NCI-H1105 (cell line): Measurements from ENCODE around the gene PUS7L.
"Not testable (repeated sequence)": the region's sequence is repeated elsewhere in the genome, so short reads cannot be mapped to it uniquely, and the experiment has no call there.

Experiments used
- DNase-seq: peaks from one replicate; lab custom pipeline; 2025; lab: John Stamatoyannopoulos, UW

PUS7L gene

DNA sequence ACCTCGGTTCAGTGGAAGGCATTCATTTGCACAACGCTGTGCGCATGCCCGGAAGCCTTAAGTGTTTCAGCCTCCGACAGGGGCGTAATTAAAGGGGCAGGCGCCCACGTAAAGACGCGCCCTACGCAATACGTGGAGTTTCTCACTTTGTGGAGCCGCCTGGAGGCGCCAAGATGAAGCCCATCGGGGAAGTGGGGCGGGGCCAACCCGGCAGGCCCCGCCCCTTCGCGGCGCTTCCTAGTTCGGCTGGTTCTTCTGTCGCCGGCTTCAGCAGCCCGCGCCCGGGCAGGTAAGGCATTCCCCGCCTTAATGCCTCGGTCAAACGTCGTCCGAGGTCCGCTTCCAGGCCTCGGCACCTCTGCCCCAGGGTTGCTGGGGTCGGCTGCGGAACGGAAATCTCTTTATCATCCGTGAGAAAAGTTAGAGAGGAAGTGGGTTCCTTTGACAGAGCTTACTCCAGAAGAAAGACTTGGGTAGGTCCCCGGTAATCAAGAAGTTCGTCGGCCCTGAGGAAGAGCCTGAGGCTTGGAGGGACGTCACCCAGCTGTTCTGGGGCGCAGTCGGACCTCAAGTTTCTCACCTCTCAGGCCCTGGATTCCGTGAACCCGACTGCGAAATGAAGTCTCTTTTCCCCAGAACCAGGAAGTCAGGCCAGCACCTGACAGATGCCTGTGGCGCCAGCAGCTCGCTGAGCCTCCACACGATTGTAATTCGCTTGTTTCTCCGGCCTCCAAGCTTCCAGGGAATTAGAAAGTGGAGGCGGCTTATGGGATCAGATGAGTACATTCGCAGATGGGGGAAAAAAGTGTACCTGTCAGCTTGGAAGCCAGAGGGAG, at the start of gene PUS7L, which contains the start of gene IRAK4:
Gene PUS7L, minus strand, starts transcription at position 63 of the 836 bp plus-strand sequence. CDS start 3,545 bp downstream, outside the sequence.
Gene IRAK4, plus strand, starts transcription at position 224 of the 836 bp plus-strand sequence. CDS start 9,161 bp downstream, outside the sequence.
- DNase-seq: peak; percentile 97

GRCh38 chr12:43807386-43807785, 48.8 kb upstream of the PUS7L start:
- DNase-seq: no peak

- DNase-seq: no peak
Observed at GRCh38 chr12:43806737-43807072, 48.1 kb upstream of the PUS7L start.

GRCh38 chr12:43805860-43806736, 47.5 kb upstream of the PUS7L start, which contains the start of gene TWF1:
Gene TWF1 (minus strand): TSS chr12:43806317. CDS start chr12:43806245, 72 bp downstream.
- peak; percentile 72 for DNase-seq

- DNase-seq: peak; percentile 17
Observed at GRCh38 chr12:43805149-43805859, 46.7 kb upstream of the PUS7L start.

DNA sequence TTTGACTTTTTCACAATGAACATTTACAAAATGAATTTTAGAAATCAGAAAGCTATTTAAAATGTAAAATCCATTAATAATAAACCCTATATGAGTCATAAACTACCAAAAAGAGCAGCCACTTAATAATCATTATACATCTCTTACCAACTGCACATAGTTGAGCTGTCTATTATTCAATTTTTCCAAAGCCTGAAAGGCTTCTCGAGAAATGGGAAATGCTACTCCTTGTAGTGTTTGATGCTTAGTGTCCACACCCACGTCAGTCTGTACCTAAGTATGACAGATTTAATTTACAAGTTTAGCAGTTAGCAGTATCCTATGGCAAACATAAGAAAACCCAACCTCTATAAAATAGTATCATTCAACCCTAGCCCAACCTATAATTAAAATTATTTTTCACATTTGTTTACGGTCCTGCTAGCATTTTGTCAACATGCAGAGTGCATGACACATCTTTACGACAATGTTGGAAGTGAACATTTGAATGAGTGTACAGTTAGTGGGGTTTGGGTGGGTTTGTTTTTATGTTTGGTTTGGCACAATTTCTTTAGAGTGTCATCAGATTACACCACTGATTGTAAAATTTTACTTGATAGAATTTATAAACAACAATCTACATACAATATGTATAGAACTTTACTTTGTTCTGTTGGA, 39.1 kb upstream of the PUS7L start:
- no peak for DNase-seq

GRCh38 chr12:43795716-43796280, 37.2 kb upstream of the PUS7L start:
- no peak for DNase-seq

DNA sequence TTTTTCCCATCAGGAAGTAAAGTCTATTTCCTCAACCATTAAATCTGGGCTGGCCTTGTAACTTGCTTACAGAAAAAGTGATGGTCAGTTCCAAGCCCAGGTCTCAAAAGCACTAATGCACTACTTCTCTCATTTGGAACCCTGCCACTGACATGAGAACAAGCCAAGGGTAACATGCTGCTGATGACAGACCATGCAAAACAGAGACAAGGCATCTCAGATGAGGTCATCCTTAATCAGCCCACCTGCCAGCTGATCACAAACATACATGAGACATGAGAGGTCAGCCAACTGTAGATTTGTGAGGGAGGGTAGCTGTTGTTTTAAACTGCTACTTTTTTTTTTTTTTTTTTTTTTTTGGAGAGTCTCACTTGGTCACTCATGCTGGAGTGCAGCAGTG, 31.4 kb upstream of the PUS7L start:
- no peak for DNase-seq

- DNase-seq: no peak
Observed at GRCh38 chr12:43786899-43787693, 28.5 kb upstream of the PUS7L start.

DNA sequence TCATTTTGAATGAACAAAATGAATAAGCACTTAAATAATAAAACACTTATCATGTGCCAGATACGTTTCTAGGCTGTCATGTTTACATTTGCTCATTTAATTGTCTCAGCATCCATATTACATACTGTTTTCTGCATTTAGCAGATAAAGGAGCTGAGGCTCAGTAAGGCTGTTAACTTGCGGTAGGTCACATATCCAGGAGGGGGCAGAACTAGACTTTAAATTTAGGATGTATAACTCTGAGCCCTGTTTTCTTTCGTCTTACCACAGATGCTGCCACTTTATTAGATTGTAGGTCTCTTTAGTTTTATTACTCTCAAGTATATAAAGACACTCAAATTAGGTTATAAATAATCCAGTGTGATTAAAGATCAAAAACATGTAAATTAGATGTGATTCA, 17.9 kb upstream of the PUS7L start:
- peak; percentile 4 for DNase-seq

DNA sequence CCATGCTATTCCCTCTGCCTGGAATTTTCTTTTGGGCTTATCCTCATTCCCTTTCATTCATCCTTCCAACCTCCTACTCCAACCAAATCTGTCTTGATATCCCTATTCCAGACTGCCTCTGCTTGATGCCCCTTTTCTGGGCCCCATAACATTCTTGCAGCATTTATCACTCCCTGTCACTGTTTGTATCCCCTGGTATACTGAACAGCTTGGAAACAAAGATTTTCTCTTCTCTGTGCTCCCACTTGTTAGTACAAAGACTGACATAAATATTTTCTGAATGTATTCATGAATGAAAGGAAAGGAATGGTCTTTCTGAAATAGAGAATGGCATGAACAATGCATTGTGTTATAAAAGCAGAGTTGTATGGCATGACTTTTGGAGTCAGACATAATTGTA, 7.7 kb upstream of the PUS7L start:
- no peak for DNase-seq

- DNase-seq: no peak
Observed at GRCh38 chr12:43764528-43764927, 5.9 kb upstream of the PUS7L start.

DNA sequence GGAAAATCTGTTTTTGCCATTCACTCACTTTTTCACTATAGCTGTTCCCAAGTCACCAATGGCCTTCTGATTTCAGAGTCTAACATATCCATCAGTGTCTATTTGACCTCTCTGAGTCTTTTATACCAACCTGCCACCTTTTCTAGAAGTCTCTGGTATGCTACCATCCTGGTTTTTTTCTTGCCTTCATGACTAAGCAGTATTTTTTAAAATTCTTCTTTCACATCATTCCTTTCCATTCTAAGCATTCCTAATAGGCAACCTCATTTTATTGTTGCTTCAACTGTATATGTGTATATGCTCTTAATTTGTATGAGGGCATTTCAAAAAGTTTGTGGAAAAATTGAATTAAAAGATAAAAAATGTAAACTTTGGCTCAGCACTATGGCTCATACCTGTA, 5.2 kb upstream of the PUS7L start:
- no peak for DNase-seq

DNA sequence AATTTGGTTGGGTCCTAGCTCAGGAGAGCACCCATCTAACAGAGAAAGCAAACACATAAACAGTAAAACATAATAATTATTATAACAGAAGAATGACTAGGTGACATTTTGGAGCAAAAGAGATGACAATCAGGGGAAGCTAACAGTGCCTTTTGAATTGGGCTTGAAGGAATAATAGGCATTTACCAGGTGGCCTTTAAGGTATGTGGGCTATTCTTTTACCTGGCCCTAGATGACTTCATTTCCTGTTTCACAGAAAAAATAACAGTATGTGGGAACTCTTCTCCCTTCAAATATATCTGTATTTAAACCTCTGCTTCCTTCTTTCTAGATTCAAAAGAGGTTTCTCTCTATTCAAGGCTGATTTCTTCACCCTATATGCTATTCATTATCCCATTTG, 4.0 kb upstream of the PUS7L start:
- DNase-seq: no peak

- DNase-seq: no peak
Observed at GRCh38 chr12:43761500-43761899, 2.9 kb upstream of the PUS7L start.

- no peak for DNase-seq
Observed at GRCh38 chr12:43760396-43760795, 1.8 kb upstream of the PUS7L start.

DNA sequence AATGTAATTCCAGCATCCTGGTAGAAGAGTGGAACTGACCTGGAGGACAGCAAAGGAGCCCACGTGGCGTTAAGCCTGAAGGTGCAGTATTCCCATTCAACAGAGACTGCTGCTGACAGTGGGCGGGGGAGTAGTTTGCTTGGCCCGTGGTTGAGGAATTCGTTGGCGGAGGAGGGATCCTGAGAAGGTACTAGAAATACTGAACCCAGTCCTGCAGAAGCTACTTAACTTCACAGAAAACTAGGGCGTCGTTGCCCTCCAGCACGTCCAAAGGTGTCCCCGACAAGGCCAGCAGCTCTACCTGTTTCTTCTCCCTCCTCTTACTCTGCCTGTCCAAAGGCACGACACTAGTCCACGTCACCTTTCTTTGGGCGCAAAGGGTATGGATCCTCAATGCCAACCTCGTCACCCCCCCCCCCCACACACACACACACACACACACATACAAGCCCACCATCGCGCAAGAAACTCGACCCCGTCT, 303 bp downstream of the PUS7L start:
- peak; percentile 50 for DNase-seq

DNA sequence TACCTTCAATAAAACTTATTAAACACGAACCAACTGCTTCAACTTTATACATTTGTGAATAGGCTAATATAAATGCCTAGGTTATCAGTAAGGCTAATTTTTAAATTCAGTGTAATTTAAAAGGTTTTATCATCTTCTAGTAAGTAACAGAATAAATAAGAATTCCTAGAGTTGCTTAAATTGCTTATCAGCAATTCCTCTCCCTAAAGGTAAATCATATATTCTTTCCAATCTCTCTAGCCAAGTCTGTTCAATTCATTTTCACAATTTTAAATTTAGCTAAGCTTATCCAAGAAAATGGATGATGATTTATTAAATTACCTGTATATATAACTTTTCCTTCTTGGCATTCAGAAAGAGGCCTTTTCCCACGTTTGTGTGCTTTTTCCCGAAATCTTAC, 4.6 kb downstream of the PUS7L start:
- no peak for DNase-seq

DNA sequence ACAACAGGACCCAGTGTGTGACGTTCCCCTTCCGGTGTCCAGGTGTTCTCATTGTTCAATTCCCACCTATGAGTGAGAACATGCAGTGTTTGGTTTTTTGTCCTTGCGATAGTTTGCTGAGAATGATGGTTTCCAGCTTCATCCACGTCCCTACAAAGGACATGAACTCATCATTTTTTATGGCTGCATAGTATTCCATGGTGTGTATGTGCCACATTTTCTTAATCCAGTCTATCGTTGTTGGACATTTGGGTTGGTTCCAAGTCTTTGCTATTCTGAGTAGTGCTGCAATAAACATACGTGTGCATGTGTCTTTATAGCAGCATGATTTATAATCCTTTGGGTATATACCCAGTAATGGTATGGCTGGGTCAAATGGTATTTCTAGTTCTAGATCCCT, 7.2 kb downstream of the PUS7L start:
- not testable (repeated sequence) for DNase-seq

DNA sequence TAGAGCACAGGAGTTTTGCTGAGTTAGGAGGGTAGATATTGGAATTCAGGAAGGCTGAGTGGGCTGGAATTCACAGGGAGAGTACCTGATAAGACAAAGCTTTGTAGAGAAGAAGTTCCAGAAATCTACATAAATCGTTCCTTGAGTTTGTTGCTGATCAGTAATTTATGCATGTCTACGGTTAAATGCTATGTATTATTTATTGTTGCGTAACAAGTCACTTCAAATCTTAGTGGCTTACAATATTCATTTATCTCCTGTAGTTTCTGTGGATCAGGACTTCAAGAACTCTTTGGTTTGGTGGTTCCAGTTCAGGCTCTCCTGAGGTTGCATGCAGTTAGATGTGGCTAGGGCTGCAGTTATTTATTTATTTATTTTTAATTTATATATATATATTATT, 7.8 kb downstream of the PUS7L start:
- no peak for DNase-seq
